ENCODE results near the gene RPTOR.

RPTOR gene

GRCh38 chr17:80876950-80877728, 332.5 kb downstream of the RPTOR start:
- DNase-seq (ENCODE audit: low read depth in 3 of 3) = peak; percentile 65 to 74 (median 72)

- no peak for DNase-seq (ENCODE audit: low read depth in 3 of 3)
Measured at GRCh38 chr17:80877729-80878303, 333.2 kb downstream of the RPTOR start.

GRCh38 chr17:80878876-80879722, 334.5 kb downstream of the RPTOR start:
- no peak for DNase-seq (ENCODE audit: low read depth in 3 of 3)

- DNase-seq (ENCODE audit: low read depth in 3 of 3) = no peak
Measured at GRCh38 chr17:80879723-80880647, 335.3 kb downstream of the RPTOR start.

- no peak for DNase-seq (ENCODE audit: low read depth in 3 of 3)
Measured at GRCh38 chr17:80880648-80880985, 336.0 kb downstream of the RPTOR start.

GRCh38 chr17:80881306-80881705, 336.7 kb downstream of the RPTOR start:
- DNase-seq (ENCODE audit: low read depth in 3 of 3) = no peak

GRCh38 chr17:80882323-80882722, 337.7 kb downstream of the RPTOR start:
- DNase-seq (ENCODE audit: low read depth in 3 of 3) = no peak

- DNase-seq (ENCODE audit: low read depth in 3 of 3) = no peak
Measured at GRCh38 chr17:80882926-80883685, 338.5 kb downstream of the RPTOR start.

- DNase-seq (ENCODE audit: low read depth in 3 of 3) = no peak
Measured at GRCh38 chr17:80883831-80884735, 339.4 kb downstream of the RPTOR start.

- no peak for DNase-seq (ENCODE audit: low read depth in 3 of 3)
Measured at GRCh38 chr17:80884811-80885210, 340.2 kb downstream of the RPTOR start.

- DNase-seq (ENCODE audit: low read depth in 3 of 3) = no peak
Measured at GRCh38 chr17:80885947-80886582, 341.4 kb downstream of the RPTOR start.

GRCh38 chr17:80886641-80887573, 342.3 kb downstream of the RPTOR start:
- no peak for DNase-seq (ENCODE audit: low read depth in 3 of 3)

GRCh38 chr17:80887639-80888175, 343.1 kb downstream of the RPTOR start:
- no peak for DNase-seq (ENCODE audit: low read depth in 3 of 3)

- no peak for DNase-seq (ENCODE audit: low read depth in 3 of 3)
Measured at GRCh38 chr17:80888276-80889160, 343.9 kb downstream of the RPTOR start.

- no peak for DNase-seq (ENCODE audit: low read depth in 3 of 3)
Measured at GRCh38 chr17:80889231-80890195, 344.9 kb downstream of the RPTOR start.
